Left lung (tissue), 10 donors: ENCODE results near the gene GRAP2. TPM values are rescaled to one million over a fixed set of nuclear protein-coding genes. Genes with fewer than 3 reads are reported as not detected.

Experiments
- ATAC-seq: fragments of 200-7000 bp; cut with Tn5 transposase; one replicate; pipeline ENCODE4 v1.9.1; 2020; ENCODE audit warnings: moderate library complexity
- DNase-seq, 4 donors: peaks; one replicate each; pipeline ENCODE4 v3.0.0-alpha.2; 2013 to 2020
- H3K27ac ChIP-seq, 2 donors: fragments of 200-600 bp; sonication (generic) in 1 of 2; one replicate each; pipeline versions ENCODE4 v1.5.0 to v1.8.0; 2020 to 2021
- H3K27me3 ChIP-seq, 2 donors: fragments of 200-600 bp; sonication (generic) in 1 of 2; one replicate each; pipeline versions ENCODE4 v1.5.0 to v1.8.0; 2020 to 2021
- H3K36me3 ChIP-seq, 2 donors: fragments of 200-600 bp; sonication (generic) in 1 of 2; one replicate each; pipeline versions ENCODE4 v1.5.0 to v1.8.0; 2020 to 2021
- H3K4me1 ChIP-seq, 2 donors: fragments of 200-600 bp; one replicate each; pipeline ENCODE4 v1.8.0; 2021
- H3K4me3 ChIP-seq, 2 donors: fragments of 200-600 bp; sonication (generic) in 1 of 2; one replicate each; pipeline versions ENCODE4 v1.5.0 to v1.8.0; 2020 to 2021; ENCODE audit warnings: mild to moderate bottlenecking in 1 of 2
- H3K9me3 ChIP-seq, 2 donors: fragments of 200-600 bp; sonication (generic) in 1 of 2; one replicate each; pipeline versions ENCODE4 v1.5.0 to v1.8.0; 2020 to 2021
- intact Hi-C, 2 donors: fragments of 100-400 bp; cut with DNase I; formaldehyde crosslinking; loops; one replicate each; pipeline versions ENCODE4 v1.11.2 to v1.14.2; 2022
- polyA plus RNA-seq, 6 donors: library from polyadenylated mRNA; unstranded; fragments of 120-200 nt; gene quantifications; one replicate each; pipeline ENCODE4 v1.2.1, GENCODE V29; 2013; ENCODE audit not compliant: insufficient read length in 6 of 6
- total RNA-seq, 2 donors: library from RNA; stranded (reverse); fragmentation: NEBNext Ultra II Directional; extraction: Animal tissue kit (Norgen Biotek cat#: 25700); gene quantifications; one replicate each; pipeline ENCODE4 v1.2.1, GENCODE V29; 2021
- TF ChIP-seq, protein P1 (sequence below), 2 donors: fragments of 200-600 bp; sonication (generic) in 1 of 2; IDR thresholded peaks; one replicate each; pipeline versions ENCODE4 v1.5.0 to v1.8.0; 2021; ENCODE audit warnings: antibody characterized with exemption in 2 of 2
- donor health status: DM: no; HTN: yes; CAD: no.
- donor health status: DM: no; HTN: no; CAD: no.

Gene GRAP2
- total and polyA plus RNA-seq, 8 donors: 1.5 to 3.4 (median 2.1) TPM

DNA sequence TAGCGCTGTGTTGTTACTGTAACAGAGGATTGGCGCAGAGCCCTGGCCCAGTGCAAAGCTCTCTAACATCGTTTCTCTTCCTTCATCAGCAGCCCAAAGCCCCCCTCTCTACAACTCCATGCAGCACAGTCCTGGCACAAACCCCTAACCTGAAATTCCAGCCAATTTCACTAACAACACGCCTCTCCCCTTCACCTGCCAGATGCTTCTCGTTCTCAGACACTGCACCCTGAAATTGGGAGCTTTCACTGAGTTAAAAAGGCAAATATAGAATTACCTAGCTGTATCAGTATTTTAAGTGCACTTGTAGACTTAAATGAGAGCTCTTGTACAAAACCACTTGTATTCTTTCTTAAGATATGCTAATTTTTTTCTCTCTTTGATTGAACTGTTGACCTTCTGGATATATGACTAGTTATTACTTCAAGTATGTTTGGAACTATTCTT is 16.3 kb downstream of the GRAP2 start:
- H3K27me3 ChIP-seq: peaks cover 7 to 80% of the 10 kb centered on the region in 2 donors
- peaks cover 5 to 16% of the 10 kb centered on the region in 2 donors for H3K4me1 ChIP-seq
- TF ChIP-seq, protein P1, sequence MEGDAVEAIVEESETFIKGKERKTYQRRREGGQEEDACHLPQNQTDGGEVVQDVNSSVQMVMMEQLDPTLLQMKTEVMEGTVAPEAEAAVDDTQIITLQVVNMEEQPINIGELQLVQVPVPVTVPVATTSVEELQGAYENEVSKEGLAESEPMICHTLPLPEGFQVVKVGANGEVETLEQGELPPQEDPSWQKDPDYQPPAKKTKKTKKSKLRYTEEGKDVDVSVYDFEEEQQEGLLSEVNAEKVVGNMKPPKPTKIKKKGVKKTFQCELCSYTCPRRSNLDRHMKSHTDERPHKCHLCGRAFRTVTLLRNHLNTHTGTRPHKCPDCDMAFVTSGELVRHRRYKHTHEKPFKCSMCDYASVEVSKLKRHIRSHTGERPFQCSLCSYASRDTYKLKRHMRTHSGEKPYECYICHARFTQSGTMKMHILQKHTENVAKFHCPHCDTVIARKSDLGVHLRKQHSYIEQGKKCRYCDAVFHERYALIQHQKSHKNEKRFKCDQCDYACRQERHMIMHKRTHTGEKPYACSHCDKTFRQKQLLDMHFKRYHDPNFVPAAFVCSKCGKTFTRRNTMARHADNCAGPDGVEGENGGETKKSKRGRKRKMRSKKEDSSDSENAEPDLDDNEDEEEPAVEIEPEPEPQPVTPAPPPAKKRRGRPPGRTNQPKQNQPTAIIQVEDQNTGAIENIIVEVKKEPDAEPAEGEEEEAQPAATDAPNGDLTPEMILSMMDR (IDR thresholded peaks at IDR 0.05): no peak
- intact Hi-C loops: no loop called here
- H3K27ac ChIP-seq: no peak overlapping the region
- no peaks in the 10 kb centered on the region for H3K9me3 ChIP-seq
- H3K36me3 ChIP-seq: no peaks in the 10 kb centered on the region
- ATAC-seq: peak; percentile 83
- DNase-seq: peak in 2 of 4 donors; percentile 37 to 71
- no peak overlapping the region for H3K4me3 ChIP-seq

DNA sequence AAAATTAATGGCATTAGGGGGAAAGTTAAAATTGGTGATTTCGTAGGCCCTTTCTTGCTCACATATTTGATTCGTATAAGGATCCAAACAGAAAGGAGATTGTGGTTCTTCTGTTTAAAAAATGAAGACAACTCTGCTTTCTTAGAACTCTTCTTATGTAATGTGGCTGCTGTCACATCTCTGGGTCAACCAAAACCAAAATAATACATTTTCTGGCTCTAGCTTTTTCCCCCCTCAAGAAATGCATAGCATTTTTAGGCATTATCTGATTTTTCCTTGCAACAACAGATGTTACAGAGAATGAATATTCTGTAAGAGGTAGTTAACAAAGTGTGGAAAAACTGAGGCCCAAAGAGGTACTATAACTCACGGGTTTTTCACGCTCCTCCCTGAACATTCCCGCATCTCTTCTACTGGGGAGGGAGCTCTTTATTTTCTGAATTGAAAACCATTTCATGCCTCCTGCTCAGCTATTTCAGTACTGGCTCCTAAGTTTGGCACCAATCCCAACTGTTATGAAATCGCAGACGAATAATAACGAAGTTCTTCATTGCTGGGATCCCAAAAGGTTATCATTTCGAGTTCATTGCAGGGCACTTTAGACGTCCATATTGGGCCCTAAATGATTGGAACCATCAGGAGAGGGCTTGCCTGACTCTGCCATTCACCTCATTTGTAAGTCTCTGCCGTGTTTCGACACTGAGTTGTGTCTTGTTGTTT is 17.1 kb downstream of the GRAP2 start:
- Histone ChIP-seq H3K27ac (no peak overlapping the region), H3K4me1 (peaks cover 5 to 16% of the 10 kb centered on the region in 2 donors), H3K4me3 (no peak overlapping the region), H3K9me3 (no peaks in the 10 kb centered on the region), H3K36me3 (no peaks in the 10 kb centered on the region), H3K27me3 (peaks cover 7 to 80% of the 10 kb centered on the region in 2 donors)
- no peak for ATAC-seq
- intact Hi-C loops: no loop called here
- TF ChIP-seq, protein P1 (IDR thresholded peaks at IDR 0.05): no peak
- peak in 2 of 4 donors; percentile 63 to 76 for DNase-seq

DNA sequence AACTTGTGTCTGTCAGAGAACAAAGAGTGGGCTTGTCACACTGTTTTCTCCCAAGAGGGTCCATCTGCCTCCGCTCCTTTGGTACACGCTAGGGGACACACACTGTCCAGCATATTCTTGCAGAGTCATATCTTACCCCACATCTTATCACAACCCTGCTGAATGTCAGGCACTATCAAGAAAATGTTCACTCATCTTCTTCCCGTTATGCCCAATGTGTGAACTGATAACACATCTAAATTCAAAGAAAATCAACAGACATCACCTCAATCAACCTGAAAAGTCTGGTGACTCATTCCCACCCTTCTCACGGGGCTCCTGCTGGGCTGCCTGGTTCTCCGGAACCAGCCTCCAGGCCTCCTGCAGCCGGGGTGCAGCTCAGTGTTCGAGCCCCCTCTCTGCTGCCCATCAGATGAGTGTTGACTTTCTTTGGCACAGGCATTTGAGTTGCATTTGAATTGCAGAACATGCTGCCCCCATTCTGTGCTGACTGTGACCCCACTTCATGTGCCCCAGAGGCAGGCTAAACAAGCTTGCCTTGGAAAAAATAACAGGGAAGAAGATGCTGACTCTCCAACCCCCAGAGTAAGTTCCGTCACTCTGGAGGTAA is 19.4 kb downstream of the GRAP2 start:
- Histone ChIP-seq H3K36me3 (no peaks in the 10 kb centered on the region), H3K27me3 (peaks cover 18 to 79% of the 10 kb centered on the region in 2 donors), H3K4me3 (no peak overlapping the region), H3K27ac (no peak overlapping the region), H3K9me3 (no peaks in the 10 kb centered on the region), H3K4me1 (peaks cover 5 to 16% of the 10 kb centered on the region in 2 donors)
- ATAC-seq (no peak), DNase-seq (no peak)
- TF ChIP-seq, protein P1 (IDR thresholded peaks at IDR 0.05): no peak
- intact Hi-C loops: no loop called here

DNA sequence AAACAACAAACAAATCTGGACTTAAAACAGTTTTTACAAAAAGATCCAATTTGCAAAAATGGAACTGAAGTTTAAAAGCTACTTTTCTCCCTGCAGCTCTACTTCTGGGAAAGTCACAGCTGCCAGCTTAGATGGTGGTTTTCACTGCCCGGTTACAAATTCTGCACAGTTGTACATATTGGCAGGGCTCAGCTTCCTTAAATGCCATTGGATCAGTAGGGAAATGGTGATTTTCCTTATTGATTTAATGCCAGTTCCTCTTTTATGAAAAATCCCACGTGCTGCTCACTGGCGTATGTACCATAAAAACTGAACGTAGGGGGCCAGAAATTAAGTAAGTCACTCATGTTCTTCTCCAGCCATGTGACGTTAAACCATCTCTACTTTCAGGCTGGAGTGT is 22.8 kb downstream of the GRAP2 start:
- Histone ChIP-seq H3K4me3 (no peak overlapping the region), H3K27ac (no peak overlapping the region), H3K4me1 (peaks cover 0 to 24% of the 10 kb centered on the region in 2 donors), H3K9me3 (no peaks in the 10 kb centered on the region), H3K27me3 (peaks cover 29 to 94% of the 10 kb centered on the region in 2 donors), H3K36me3 (no peaks in the 10 kb centered on the region)
- intact Hi-C loops: no loop called here
- TF ChIP-seq, protein P1 (IDR thresholded peaks at IDR 0.05): no peak
- ATAC-seq: no peak
- no peak for DNase-seq

DNA sequence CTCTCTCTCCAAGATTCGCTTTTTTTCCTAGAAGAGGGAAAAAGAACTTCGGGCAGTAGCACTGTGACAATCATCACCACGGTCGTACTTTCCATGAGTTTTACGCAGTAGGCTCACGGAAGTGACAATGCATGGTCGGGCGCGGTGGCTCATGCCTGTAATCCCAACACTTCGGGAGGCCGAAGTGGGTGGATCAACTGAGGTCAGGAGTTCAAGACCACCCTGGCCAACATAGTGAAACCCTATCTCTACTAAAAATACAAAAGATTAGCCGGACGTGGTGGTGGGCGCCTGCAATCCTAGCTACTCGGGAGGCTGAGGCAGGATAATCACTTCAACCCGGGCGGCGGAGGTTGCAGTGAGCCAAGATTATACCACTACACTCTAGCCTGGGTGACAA is 23.4 kb downstream of the GRAP2 start:
- ATAC-seq: no peak
- peaks cover 0 to 29% of the 10 kb centered on the region in 2 donors for H3K4me1 ChIP-seq
- no peak for DNase-seq
- H3K27me3 ChIP-seq: peaks cover 27 to 94% of the 10 kb centered on the region in 2 donors
- intact Hi-C loops: no loop called here
- no peak overlapping the region for H3K27ac ChIP-seq
- H3K9me3 ChIP-seq: no peaks in the 10 kb centered on the region
- H3K36me3 ChIP-seq: no peaks in the 10 kb centered on the region
- H3K4me3 ChIP-seq: no peak overlapping the region
- TF ChIP-seq, protein P1 (IDR thresholded peaks at IDR 0.05): no peak
